ENCODE data around the gene PARD3.

Gene PARD3

GRCh38 chr10:34229917-34230316 lies 585.2 kb downstream of the PARD3 start:
- no peak for DNase-seq (ENCODE audit: low spot score in 2 of 2)
- Mint-ChIP-seq H3K36me3 (no peaks in the 10 kb centered on the region), H3K4me3 (no peak overlapping the region), H3K9me3 (peaks cover 3% of the 10 kb centered on the region), H3K4me1 (no peaks in the 10 kb centered on the region), H3K27ac (no peak overlapping the region)
- ATAC-seq = no peak

- peaks cover 3% of the 10 kb centered on the region for H3K9me3 Mint-ChIP-seq
- ATAC-seq (no peak), DNase-seq (ENCODE audit: low spot score in 2 of 2) (no peak)
- no peak overlapping the region for H3K27ac Mint-ChIP-seq
- H3K4me3 Mint-ChIP-seq = no peak overlapping the region
- no peaks in the 10 kb centered on the region for H3K4me1 Mint-ChIP-seq
- H3K36me3 Mint-ChIP-seq = no peaks in the 10 kb centered on the region
These were observed 587.0 kb downstream of the PARD3 start for GRCh38 chr10:34228066-34228465.

GRCh38 chr10:34224639-34225038 lies 590.5 kb downstream of the PARD3 start:
- no peak overlapping the region for H3K4me3 Mint-ChIP-seq
- DNase-seq (ENCODE audit: low spot score in 2 of 2) (no peak), ATAC-seq (no peak)
- H3K27ac Mint-ChIP-seq = no peak overlapping the region
- no peaks in the 10 kb centered on the region for H3K36me3 Mint-ChIP-seq
- H3K9me3 Mint-ChIP-seq = peaks cover 3% of the 10 kb centered on the region
- no peaks in the 10 kb centered on the region for H3K4me1 Mint-ChIP-seq

- Mint-ChIP-seq H3K4me1 (no peaks in the 10 kb centered on the region), H3K27ac (no peak overlapping the region), H3K4me3 (no peak overlapping the region), H3K36me3 (no peaks in the 10 kb centered on the region), H3K9me3 (peaks cover 3% of the 10 kb centered on the region)
- ATAC-seq (no peak), DNase-seq (ENCODE audit: low spot score in 2 of 2) (no peak)
These were observed 591.4 kb downstream of the PARD3 start for GRCh38 chr10:34223658-34224057.

- no peak overlapping the region for H3K4me3 Mint-ChIP-seq
- no peak for ATAC-seq
- H3K36me3 Mint-ChIP-seq = no peaks in the 10 kb centered on the region
- no peak for DNase-seq (ENCODE audit: low spot score in 2 of 2)
- H3K27ac Mint-ChIP-seq = no peak overlapping the region
- H3K9me3 Mint-ChIP-seq = peaks cover 3% of the 10 kb centered on the region
- no peaks in the 10 kb centered on the region for H3K4me1 Mint-ChIP-seq
These were observed 592.7 kb downstream of the PARD3 start for GRCh38 chr10:34222359-34222758.

- no peak overlapping the region for H3K4me3 Mint-ChIP-seq
- H3K27ac Mint-ChIP-seq = no peak overlapping the region
- no peaks in the 10 kb centered on the region for H3K9me3 Mint-ChIP-seq
- no peaks in the 10 kb centered on the region for H3K4me1 Mint-ChIP-seq
- no peaks in the 10 kb centered on the region for H3K36me3 Mint-ChIP-seq
- ATAC-seq = no peak
- no peak for DNase-seq (ENCODE audit: low spot score in 2 of 2)
These were observed 595.1 kb downstream of the PARD3 start for GRCh38 chr10:34219753-34220548.

- ATAC-seq = no peak
- no peaks in the 10 kb centered on the region for H3K4me1 Mint-ChIP-seq
- H3K4me3 Mint-ChIP-seq = no peak overlapping the region
- no peak overlapping the region for H3K27ac Mint-ChIP-seq
- H3K36me3 Mint-ChIP-seq = no peaks in the 10 kb centered on the region
- H3K9me3 Mint-ChIP-seq = no peaks in the 10 kb centered on the region
- no peak for DNase-seq (ENCODE audit: low spot score in 2 of 2)
These were observed 597.6 kb downstream of the PARD3 start for GRCh38 chr10:34217524-34217923.

GRCh38 chr10:34216348-34216945 lies 598.6 kb downstream of the PARD3 start:
- DNase-seq (ENCODE audit: low spot score in 2 of 2) (no peak), ATAC-seq (no peak)
- H3K36me3 Mint-ChIP-seq = no peaks in the 10 kb centered on the region
- no peak overlapping the region for H3K4me3 Mint-ChIP-seq
- no peaks in the 10 kb centered on the region for H3K9me3 Mint-ChIP-seq
- no peaks in the 10 kb centered on the region for H3K4me1 Mint-ChIP-seq
- H3K27ac Mint-ChIP-seq = no peak overlapping the region

- H3K27ac Mint-ChIP-seq = no peak overlapping the region
- H3K9me3 Mint-ChIP-seq = no peaks in the 10 kb centered on the region
- ATAC-seq (no peak), DNase-seq (ENCODE audit: low spot score in 2 of 2) (no peak)
- H3K36me3 Mint-ChIP-seq = no peaks in the 10 kb centered on the region
- no peaks in the 10 kb centered on the region for H3K4me1 Mint-ChIP-seq
- no peak overlapping the region for H3K4me3 Mint-ChIP-seq
These were observed 601.3 kb downstream of the PARD3 start for GRCh38 chr10:34213805-34214197.

- Mint-ChIP-seq H3K4me1 (no peaks in the 10 kb centered on the region), H3K27ac (no peak overlapping the region), H3K4me3 (no peak overlapping the region), H3K36me3 (no peaks in the 10 kb centered on the region), H3K9me3 (no peaks in the 10 kb centered on the region)
- DNase-seq (ENCODE audit: low spot score in 2 of 2) (no peak), ATAC-seq (no peak)
These were observed 601.8 kb downstream of the PARD3 start for GRCh38 chr10:34213193-34213804.

GRCh38 chr10:34207343-34207742 lies 607.8 kb downstream of the PARD3 start:
- Mint-ChIP-seq H3K27ac (no peak overlapping the region), H3K9me3 (peaks cover 3% of the 10 kb centered on the region), H3K4me1 (no peaks in the 10 kb centered on the region), H3K4me3 (no peak overlapping the region), H3K36me3 (no peaks in the 10 kb centered on the region)
- no peak for DNase-seq (ENCODE audit: low spot score in 2 of 2)
- ATAC-seq = no peak

- Mint-ChIP-seq H3K4me3 (no peak overlapping the region), H3K4me1 (no peaks in the 10 kb centered on the region), H3K36me3 (no peaks in the 10 kb centered on the region), H3K27ac (no peak overlapping the region), H3K9me3 (peaks cover 3% of the 10 kb centered on the region)
- no peak for ATAC-seq
- DNase-seq (ENCODE audit: low spot score in 2 of 2) = no peak
These were observed 608.2 kb downstream of the PARD3 start for GRCh38 chr10:34206935-34207268.

- H3K27ac Mint-ChIP-seq = no peak overlapping the region
These were observed 608.8 kb downstream of the PARD3 start for GRCh38 chr10:34206078-34206934.

GRCh38 chr10:34205452-34205851 lies 609.6 kb downstream of the PARD3 start:
- Mint-ChIP-seq H3K4me3 (no peak overlapping the region), H3K4me1 (no peaks in the 10 kb centered on the region), H3K36me3 (no peaks in the 10 kb centered on the region), H3K27ac (no peak overlapping the region), H3K9me3 (peaks cover 3% of the 10 kb centered on the region)
- ATAC-seq = no peak
- no peak for DNase-seq (ENCODE audit: low spot score in 2 of 2)

More at GRCh38 chr10:34206078-34206934, 608.8 kb downstream of the PARD3 start:
- H3K9me3 Mint-ChIP-seq = peaks cover 3% of the 10 kb centered on the region
- no peak for ATAC-seq
- H3K4me1 Mint-ChIP-seq = no peaks in the 10 kb centered on the region
- no peak for DNase-seq (ENCODE audit: low spot score in 2 of 2)
- no peaks in the 10 kb centered on the region for H3K36me3 Mint-ChIP-seq
- no peak overlapping the region for H3K4me3 Mint-ChIP-seq

GRCh38 chr10:34203966-34204630 lies 611.0 kb downstream of the PARD3 start:
- H3K27ac Mint-ChIP-seq = no peak overlapping the region
- ATAC-seq = no peak
- no peaks in the 10 kb centered on the region for H3K36me3 Mint-ChIP-seq
- H3K4me1 Mint-ChIP-seq = no peaks in the 10 kb centered on the region
- peaks cover 3% of the 10 kb centered on the region for H3K9me3 Mint-ChIP-seq
- no peak overlapping the region for H3K4me3 Mint-ChIP-seq
- no peak for DNase-seq (ENCODE audit: low spot score in 2 of 2)

Measured in stimulated activated effector memory CD8-positive, alpha-beta T cell treated with anti-CD3 and anti-CD28 coated beads, Interleukin-12 subunit alpha, Interleukin-12 subunit beta, amount 100 ng/mL, for 72 hours (primary cell).